Measurements from ENCODE around the gene KPNA3. TPM values are rescaled to one million over a fixed set of nuclear protein-coding genes. Genes with fewer than 3 reads are reported as not detected.

KPNA3 gene
- total RNA-seq, 2 donors from 2014 or later = 28.9 to 31.3 TPM

GRCh38 chr13:49814551-49815270 lies 22.2 kb upstream of the KPNA3 start:
- intact Hi-C loops (cut with DNase I) = no loop called here
- no peaks in the 10 kb centered on the region for H3K27me3 ChIP-seq
- no peak overlapping the region for H3K9ac ChIP-seq (ENCODE audit: low read depth in 2 of 2, low read length in 2 of 2)
- DNase-seq = no peak
- H3K4me1 ChIP-seq = no peaks in the 10 kb centered on the region
- no peaks in the 10 kb centered on the region for H3K9me3 ChIP-seq
- H3K4me3 ChIP-seq = no peak overlapping the region
- TF ChIP-seq CTCF (IDR thresholded peaks at IDR 0.05) = no peak
- H3K27ac ChIP-seq = no peak overlapping the region
- H3K36me3 ChIP-seq = no peaks in the 10 kb centered on the region

GRCh38 chr13:49812812-49813211 lies 20.3 kb upstream of the KPNA3 start:
- no peaks in the 10 kb centered on the region for H3K27me3 ChIP-seq
- H3K4me1 ChIP-seq = no peaks in the 10 kb centered on the region
- intact Hi-C loops (cut with DNase I) = no loop called here
- H3K4me3 ChIP-seq = no peak overlapping the region
- no peaks in the 10 kb centered on the region for H3K9me3 ChIP-seq
- no peak overlapping the region for H3K9ac ChIP-seq (ENCODE audit: low read depth in 2 of 2, low read length in 2 of 2)
- TF ChIP-seq CTCF (IDR thresholded peaks at IDR 0.05) = no peak
- H3K27ac ChIP-seq = no peak overlapping the region
- no peaks in the 10 kb centered on the region for H3K36me3 ChIP-seq
- no peak for DNase-seq

- Histone ChIP-seq H3K4me1 (no peaks in the 10 kb centered on the region), H3K27ac (no peak overlapping the region), H3K4me3 (no peak overlapping the region), H3K36me3 (no peaks in the 10 kb centered on the region), H3K9me3 (no peaks in the 10 kb centered on the region), H3K9ac (ENCODE audit: low read depth in 2 of 2, low read length in 2 of 2) (no peak overlapping the region), H3K27me3 (no peaks in the 10 kb centered on the region)
- no peak for TF ChIP-seq CTCF (IDR thresholded peaks at IDR 0.05)
- intact Hi-C loops (cut with DNase I) = no loop called here
- no peak for DNase-seq
Observed at GRCh38 chr13:49811527-49811908, 19.0 kb upstream of the KPNA3 start.

GRCh38 chr13:49810567-49811526 lies 18.4 kb upstream of the KPNA3 start:
- no peak for TF ChIP-seq CTCF (IDR thresholded peaks at IDR 0.05)
- Histone ChIP-seq H3K9ac (ENCODE audit: low read depth in 2 of 2, low read length in 2 of 2) (no peak overlapping the region), H3K4me1 (no peaks in the 10 kb centered on the region), H3K9me3 (no peaks in the 10 kb centered on the region), H3K27ac (no peak overlapping the region), H3K27me3 (no peaks in the 10 kb centered on the region), H3K36me3 (no peaks in the 10 kb centered on the region), H3K4me3 (no peak overlapping the region)
- intact Hi-C loops (cut with DNase I) = no loop called here
- DNase-seq = no peak

GRCh38 chr13:49807681-49808080 lies 15.2 kb upstream of the KPNA3 start:
- intact Hi-C loops (cut with DNase I) = no loop called here
- no peak for DNase-seq
- Histone ChIP-seq H3K27ac (no peak overlapping the region), H3K27me3 (no peaks in the 10 kb centered on the region), H3K9ac (ENCODE audit: low read depth in 2 of 2, low read length in 2 of 2) (no peak overlapping the region), H3K9me3 (no peaks in the 10 kb centered on the region), H3K4me1 (no peaks in the 10 kb centered on the region), H3K36me3 (no peaks in the 10 kb centered on the region), H3K4me3 (no peak overlapping the region)
- no peak for TF ChIP-seq CTCF (IDR thresholded peaks at IDR 0.05)
